ENCODE data around the gene DMRTA1.
"Not testable (repeated sequence)": the region's sequence is repeated elsewhere in the genome, so short reads cannot be mapped to it uniquely, and the experiment has no call there.

DNA sequence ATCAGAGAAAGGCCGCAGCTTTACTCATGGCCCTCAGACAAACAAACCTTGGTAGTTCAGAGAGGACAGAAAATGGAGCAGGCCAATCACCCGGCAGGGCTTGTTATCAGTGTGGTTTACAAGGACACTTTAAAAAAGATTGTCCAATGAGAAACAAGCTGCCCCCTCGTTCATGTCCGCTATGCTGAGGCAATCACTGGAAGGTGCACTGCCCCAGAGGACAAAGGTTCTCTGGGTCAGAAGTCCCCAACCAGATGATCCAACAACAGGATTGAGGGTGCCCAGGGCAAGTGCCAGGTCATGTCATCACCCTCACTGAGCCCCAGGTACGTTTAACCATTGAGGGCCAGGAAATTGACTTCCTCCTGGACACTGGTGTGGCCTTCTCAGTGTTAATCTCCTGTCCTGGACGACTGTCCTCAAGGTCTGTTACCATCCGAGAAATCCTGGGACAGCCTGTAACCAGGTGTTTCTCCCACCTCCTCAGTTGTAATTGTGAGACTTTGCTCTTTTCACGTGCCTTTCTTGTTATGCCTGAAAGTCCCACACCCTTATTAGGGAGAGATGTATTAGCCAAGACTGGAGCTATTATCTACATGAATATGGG lies 9.1 kb upstream of the DMRTA1 start:
- TF ChIP-seq POLR2A, POLR2AphosphoS5 (IDR thresholded peaks at IDR 0.05): not testable (repeated sequence)
- TF ChIP-seq, protein P1, sequence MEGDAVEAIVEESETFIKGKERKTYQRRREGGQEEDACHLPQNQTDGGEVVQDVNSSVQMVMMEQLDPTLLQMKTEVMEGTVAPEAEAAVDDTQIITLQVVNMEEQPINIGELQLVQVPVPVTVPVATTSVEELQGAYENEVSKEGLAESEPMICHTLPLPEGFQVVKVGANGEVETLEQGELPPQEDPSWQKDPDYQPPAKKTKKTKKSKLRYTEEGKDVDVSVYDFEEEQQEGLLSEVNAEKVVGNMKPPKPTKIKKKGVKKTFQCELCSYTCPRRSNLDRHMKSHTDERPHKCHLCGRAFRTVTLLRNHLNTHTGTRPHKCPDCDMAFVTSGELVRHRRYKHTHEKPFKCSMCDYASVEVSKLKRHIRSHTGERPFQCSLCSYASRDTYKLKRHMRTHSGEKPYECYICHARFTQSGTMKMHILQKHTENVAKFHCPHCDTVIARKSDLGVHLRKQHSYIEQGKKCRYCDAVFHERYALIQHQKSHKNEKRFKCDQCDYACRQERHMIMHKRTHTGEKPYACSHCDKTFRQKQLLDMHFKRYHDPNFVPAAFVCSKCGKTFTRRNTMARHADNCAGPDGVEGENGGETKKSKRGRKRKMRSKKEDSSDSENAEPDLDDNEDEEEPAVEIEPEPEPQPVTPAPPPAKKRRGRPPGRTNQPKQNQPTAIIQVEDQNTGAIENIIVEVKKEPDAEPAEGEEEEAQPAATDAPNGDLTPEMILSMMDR (IDR thresholded peaks at IDR 0.05), result not testable (repeated sequence)
